Heart right ventricle (tissue), 16 donors: ENCODE measurements around the gene CTSD. TPM values are rescaled to one million over a fixed set of nuclear protein-coding genes. Genes with fewer than 3 reads are reported as not detected.

Experiments used
- ATAC-seq, 8 donors: fragments of 200-7000 bp; cut with Tn5 transposase; one replicate each; pipeline ENCODE4 v1.9.1; 2020; ENCODE audit warnings: mild to moderate bottlenecking in 8 of 8, moderate library complexity in 8 of 8, moderate number of reproducible peaks in 1 of 8
- DNase-seq, 2 donors: peaks; one replicate each; pipeline ENCODE4 v3.0.0-alpha.2; 2020
- H3K27ac ChIP-seq, 10 donors: fragments of 200-600 bp; sonication (generic) in 2 of 10; one replicate each; pipeline versions ENCODE4 v1.5.0 to v1.8.0; 2020 to 2022; ENCODE audit warnings: mild to moderate bottlenecking in 3 of 10
- H3K27me3 ChIP-seq, 7 donors: fragments of 200-600 bp; one replicate each; pipeline ENCODE4 v1.8.0; 2021 to 2022; ENCODE audit warnings: mild to moderate bottlenecking in 2 of 7
- H3K36me3 ChIP-seq, 9 donors: fragments of 200-600 bp; sonication (generic) in 1 of 9; one replicate each; pipeline versions ENCODE4 v1.5.0 to v1.8.0; 2020 to 2022; ENCODE audit warnings: mild to moderate bottlenecking in 2 of 9
- H3K4me1 ChIP-seq, 9 donors: fragments of 200-600 bp; sonication (generic) in 1 of 9; one replicate each; pipeline versions ENCODE4 v1.5.0 to v1.8.0; 2020 to 2022; ENCODE audit warnings: mild to moderate bottlenecking in 4 of 9
- H3K4me3 ChIP-seq, 10 donors: fragments of 200-600 bp; sonication (generic) in 2 of 10; one replicate each; pipeline versions ENCODE4 v1.5.0 to v1.8.0; 2020 to 2022; ENCODE audit warnings: mild to moderate bottlenecking in 7 of 10, moderate library complexity in 2 of 10
- H3K9me3 ChIP-seq, 11 donors: fragments of 200-600 bp in 10 of 11; sonication (generic) in 2 of 11; one replicate each; pipeline versions ENCODE4 v1.5.0 to v1.8.0; 2013 to 2022; ENCODE audit warnings: mild to moderate bottlenecking in 2 of 11, control low read depth in 1 of 11, moderate library complexity in 1 of 11
- CTCF ChIP-seq, 9 donors: fragments of 200-600 bp; sonication (generic) in 2 of 9; IDR thresholded peaks; one replicate each; pipeline versions ENCODE4 v1.5.0 to v1.8.0; 2021 to 2022; ENCODE audit warnings: antibody characterized with exemption in 9 of 9, mild to moderate bottlenecking in 5 of 9, moderate library complexity in 1 of 9
- WGBS, 2 donors: extraction: QIAGEN DNeasy Blood & Tissue Kit; methylation state at CpG; one replicate each; pipeline ENCODE4 v1.1.7; 2013; ENCODE audit warnings: inconsistent platforms in 1 of 2; 5-methylcytosine and 5-hydroxymethylcytosine counted together
- intact Hi-C, 10 donors: fragments of 100-400 bp; cut with DNase I; formaldehyde crosslinking; loops; one replicate each; pipeline versions ENCODE4 v1.11.1 to v1.14.2; 2022
- polyA plus RNA-seq, 2 donors: library from polyadenylated mRNA; stranded (reverse); fragments of 200-250 nt; gene quantifications; one replicate each; pipeline ENCODE4 v1.2.3, GENCODE V29; 2013
- total RNA-seq, 10 donors: library from RNA; stranded (reverse); fragmentation: NEBNext Ultra II Directional in 3 of 10; extraction: Animal tissue kit (Norgen Biotek cat#: 25700) in 3 of 10; gene quantifications; one replicate each; pipeline versions ENCODE4 v1.2.1 to v1.2.4, GENCODE V29; 2021 to 2023
- donor health status: Arrhythmogenic right ventricular cardiomyopathy.
- donor health status: ischemic (EF 13 %, LVEDD 7.1; RV severe dilation, severe dysfunction).
- donor health status: healthy with polysubstance abuse.
- donor health status: DM: no; HTN: yes; CAD: no.
- donor health status: DM: no; HTN: no; CAD: no.
- donor health status: ischemic (EF 25% LVEDD 6.9; RV normal size, moderate dysfunction).
- donor health status: ischemic (EF 25% LVEDD 5.7; RV mildly dilated, moderate dysfunction).
- donor health status: healthy.
- donor health status: DM: yes; HTN: yes; CAD: no.
- donor health status: Ischemic cardiomyopathy.
- donor health status: ischemic (EF 35%, LVEDD 5.7; RV mildly dilated, moderate dysfunction).
- donor health status: nonischemic (EF 11% LVEDD 7.7; RV severe dilation, severe dysfunction).
- donor health status: DM: yes; HTN: yes; CAD: no.
- donor health status: PGD.
- donor health status: ischemic (EF 29% LVEDD 5.4; RV normal size, mild dysfunction).
- donor health status: nonischemic (EF 23%, LVEDD 6.1; RV moderate dilation, normal function).

CTSD gene
- total and polyA plus RNA-seq, 12 donors: 431 to 1,070 (median 786) TPM

- intact Hi-C loops: loop anchor here in 2 of 10 donors (5.0 to 10.0 kb wide), 2 partner anchors 32 to 75 kb away; no protein-coding TSS in a partner anchor
- ATAC-seq: peak in 2 of 8 donors; percentile 1 to 2
- TF ChIP-seq CTCF (IDR thresholded peaks at IDR 0.05): no peak
- Histone ChIP-seq H3K27me3 (peaks cover 0 to 23% (median 13%) of the 10 kb centered on the region in 7 donors), H3K27ac (peak overlapping the region in 2 of 10 donors; percentile 57 to 65), H3K4me1 (peaks cover 24 to 70% (median 60%) of the 10 kb centered on the region in 9 donors), H3K4me3 (peak overlapping the region in 8 of 10 donors; percentile 27 to 48 (median 40)), H3K9me3 (no peaks in the 10 kb centered on the region), H3K36me3 (peaks cover 0 to 30% (median 15%) of the 10 kb centered on the region in 9 donors)
- no peak for DNase-seq
- WGBS, 2 donors: 25 to 37% methylated on average over 21 to 25 of the region's 25 CpGs
Observed at GRCh38 chr11:1749395-1750351, 14.1 kb downstream of the CTSD start.

- no peaks in the 10 kb centered on the region for H3K9me3 ChIP-seq
- H3K27me3 ChIP-seq: peaks cover 0 to 23% (median 13%) of the 10 kb centered on the region in 7 donors
- no peak for TF ChIP-seq CTCF (IDR thresholded peaks at IDR 0.05)
- DNase-seq: peak in 1 of 2 donors; percentile 32
- peak overlapping the region in 9 of 10 donors; percentile 27 to 48 (median 41) for H3K4me3 ChIP-seq
- peaks cover 24 to 71% (median 61%) of the 10 kb centered on the region in 9 donors for H3K4me1 ChIP-seq
- ATAC-seq: peak in 4 of 8 donors; percentile 3 to 34 (median 12)
- WGBS, 2 donors: 3% methylated on average over 70 to 84 of the region's 84 CpGs
- H3K36me3 ChIP-seq: peaks cover 0 to 24% (median 12%) of the 10 kb centered on the region in 9 donors
- H3K27ac ChIP-seq: peak overlapping the region in 1 of 10 donors; percentile 40
- intact Hi-C loops: no loop called here
Observed at GRCh38 chr11:1748636-1749394, 14.9 kb downstream of the CTSD start.

GRCh38 chr11:1747753-1748635, 15.7 kb downstream of the CTSD start:
- Histone ChIP-seq H3K4me1 (peaks cover 24 to 67% (median 56%) of the 10 kb centered on the region in 9 donors), H3K27ac (peak overlapping the region in 1 of 10 donors; percentile 40), H3K27me3 (peaks cover 0 to 23% (median 13%) of the 10 kb centered on the region in 7 donors), H3K9me3 (no peaks in the 10 kb centered on the region), H3K4me3 (peak overlapping the region in 9 of 10 donors; percentile 27 to 48 (median 41)), H3K36me3 (peaks cover 0 to 16% (median 4%) of the 10 kb centered on the region in 9 donors)
- ATAC-seq (peak in 2 of 8 donors; percentile 2 to 9), DNase-seq (peak in 1 of 2 donors; percentile 42)
- TF ChIP-seq CTCF (IDR thresholded peaks at IDR 0.05): no peak
- 33 to 35% methylated on average over 70 to 72 of the region's 72 CpGs for WGBS, 2 donors
- intact Hi-C loops: no loop called here
